Measurements from ENCODE around the gene MGAT4C.

The MGAT4C gene

GRCh38 chr12:86228656-86229055 lies 27.5 kb downstream of the MGAT4C start:
- no peak for DNase-seq (ENCODE audit: low read depth)

GRCh38 chr12:86226481-86226880 lies 29.7 kb downstream of the MGAT4C start:
- DNase-seq (ENCODE audit: low read depth) = no peak

GRCh38 chr12:86216591-86216990 lies 39.6 kb downstream of the MGAT4C start:
- DNase-seq (ENCODE audit: low read depth) = no peak

GRCh38 chr12:86213012-86213411 lies 43.2 kb downstream of the MGAT4C start:
- no peak for DNase-seq (ENCODE audit: low read depth)

GRCh38 chr12:86198696-86199444 lies 57.3 kb downstream of the MGAT4C start:
- no peak for DNase-seq (ENCODE audit: low read depth)

GRCh38 chr12:86196465-86196864 lies 59.7 kb downstream of the MGAT4C start:
- DNase-seq (ENCODE audit: low read depth) = no peak

GRCh38 chr12:86194721-86195120 lies 61.5 kb downstream of the MGAT4C start:
- no peak for DNase-seq (ENCODE audit: low read depth)

GRCh38 chr12:86193931-86194330 lies 62.3 kb downstream of the MGAT4C start:
- no peak for DNase-seq (ENCODE audit: low read depth)

- no peak for DNase-seq (ENCODE audit: low read depth)
Observed at GRCh38 chr12:86188226-86188625, 68.0 kb downstream of the MGAT4C start.

- DNase-seq (ENCODE audit: low read depth) = no peak
Observed at GRCh38 chr12:86186449-86186848, 69.7 kb downstream of the MGAT4C start.

GRCh38 chr12:86179855-86180254 lies 76.3 kb downstream of the MGAT4C start:
- DNase-seq (ENCODE audit: low read depth) = no peak

- no peak for DNase-seq (ENCODE audit: low read depth)
Observed at GRCh38 chr12:86174188-86174587, 82.0 kb downstream of the MGAT4C start.

GRCh38 chr12:86172913-86173443 lies 83.2 kb downstream of the MGAT4C start:
- no peak for DNase-seq (ENCODE audit: low read depth)

- no peak for DNase-seq (ENCODE audit: low read depth)
Observed at GRCh38 chr12:86170051-86170450, 86.1 kb downstream of the MGAT4C start.

GRCh38 chr12:86158956-86159355 lies 97.2 kb downstream of the MGAT4C start:
- DNase-seq (ENCODE audit: low read depth) = no peak

GRCh38 chr12:86154620-86155019 lies 101.6 kb downstream of the MGAT4C start:
- DNase-seq (ENCODE audit: low read depth) = no peak

GRCh38 chr12:86148612-86149011 lies 107.6 kb downstream of the MGAT4C start:
- no peak for DNase-seq (ENCODE audit: low read depth)

- no peak for DNase-seq (ENCODE audit: low read depth)
Observed at GRCh38 chr12:86148071-86148470, 108.1 kb downstream of the MGAT4C start.

- DNase-seq (ENCODE audit: low read depth) = no peak
Observed at GRCh38 chr12:86145156-86145555, 111.0 kb downstream of the MGAT4C start.

GRCh38 chr12:86143162-86143561 lies 113.0 kb downstream of the MGAT4C start:
- DNase-seq (ENCODE audit: low read depth) = no peak

- DNase-seq (ENCODE audit: low read depth) = no peak
Observed at GRCh38 chr12:86139671-86140070, 116.5 kb downstream of the MGAT4C start.

- DNase-seq (ENCODE audit: low read depth) = no peak
Observed at GRCh38 chr12:86138770-86139169, 117.4 kb downstream of the MGAT4C start.

- DNase-seq (ENCODE audit: low read depth) = peak; percentile 48
Observed at GRCh38 chr12:86137936-86138335, 118.3 kb downstream of the MGAT4C start.

- DNase-seq (ENCODE audit: low read depth) = no peak
Observed at GRCh38 chr12:86134561-86134960, 121.6 kb downstream of the MGAT4C start.

Measured in GM04503 (cell line).